ENCODE data around the gene CGRRF1. TPM values are rescaled to one million over a fixed set of nuclear protein-coding genes. Genes with fewer than 3 reads are reported as not detected.

CGRRF1 gene
- total and polyA plus RNA-seq, 9 of the 15 experiments (the other 6 are each of a cell fraction or from before 2014, with no cell fraction given): 2.8 to 15.8 (median 4.6) TPM

GRCh38 chr14:54535126-54535525 is 25.4 kb downstream of the CGRRF1 start:
- DNase-seq (ENCODE audit: extremely low read depth in 1 of 4, low spot score in 3 of 4) (no peak), FAIRE-seq (no peak), ATAC-seq (no peak)
- no peaks in the 10 kb centered on the region for H3K9me1 ChIP-seq (ENCODE audit: control insufficient read depth, insufficient read depth, low read length)
- H3K4me1 ChIP-seq (replicated peaks in 1 of 2; ENCODE audit: control insufficient read depth in 2 of 2, insufficient read depth in 2 of 2, low read length in 2 of 2): no peaks in the 10 kb centered on the region
- no peaks in the 10 kb centered on the region for H3K9me3 ChIP-seq (replicated peaks; ENCODE audit: control insufficient read depth, insufficient read depth, low read depth, low read length)
- no peak overlapping the region for H3K27ac ChIP-seq (ENCODE audit: extremely low read depth, low read depth, low read length)
- no peak overlapping the region for H3K4me3 ChIP-seq
- no peaks in the 10 kb centered on the region for H3K27me3 ChIP-seq (ENCODE audit: control insufficient read depth in 2 of 2, insufficient read depth in 2 of 2, low read length in 2 of 2)
- no peak overlapping the region for H2AFZ ChIP-seq (ENCODE audit: low read depth, low read length)
- H3K36me3 ChIP-seq (ENCODE audit: control insufficient read depth, insufficient read depth, low read length): 0 out of 3 replicates have a peak, but pooled peaks cover 2% of the 10 kb centered on the region
- no peak for TF ChIP-seq ZNF217 (CRISPR knock-in tag; IDR thresholded peaks at IDR 0.05)
- no peak for TF ChIP-seq ZNF347 (CRISPR knock-in tag; IDR thresholded peaks at IDR 0.05; ENCODE audit: low read depth)
- TF ChIP-seq SREBF2 (CRISPR knock-in tag; IDR thresholded peaks at IDR 0.05): no peak
- no peak for TF ChIP-seq ZNF696 (CRISPR knock-in tag; conservative IDR thresholded peaks at IDR 0.05)
- TF ChIP-seq ZNF253 (CRISPR knock-in tag; conservative IDR thresholded peaks at IDR 0.05): no peak
- TF ChIP-seq CEBPZ (IDR thresholded peaks at IDR 0.05; ENCODE audit: borderline replicate concordance, low read depth, low read length): no peak
- TF ChIP-seq E2F5 (CRISPR knock-in tag; IDR thresholded peaks at IDR 0.05): no peak
- no peak for TF ChIP-seq BDP1 (IDR thresholded peaks at IDR 0.05; ENCODE audit: insufficient read depth, insufficient read length)
- no peak for TF ChIP-seq YY1 (IDR thresholded peaks at IDR 0.05; ENCODE audit: borderline replicate concordance in 1 of 3, control insufficient read depth in 1 of 3, extremely low read depth in 1 of 3, insufficient read depth in 3 of 3, insufficient read length in 1 of 3, insufficient replicate concordance in 2 of 3, low read depth in 1 of 3, low read length in 2 of 3)
- TF ChIP-seq OTX1 (CRISPR knock-in tag; IDR thresholded peaks at IDR 0.05): no peak
- no TSS peak for BruUV-seq (replicated peaks)
- no peaks in the 10 kb centered on the region for H4K20me1 ChIP-seq (replicated peaks; ENCODE audit: control insufficient read depth, insufficient read depth, low read length)
- no peak overlapping the region for H3K4me2 ChIP-seq (ENCODE audit: insufficient read depth, low read length)
- intact Hi-C loops (cut with micrococcal nuclease) (no loop called here), in situ Hi-C loops (cut with MboI) (no loop called here)
- CTCF ChIA-PET (ENCODE audit: low intra/inter-chr PET ratio): no interaction called here
- 17% methylated on average over 1 of the region's 1 CpG for WGBS (ENCODE audit: insufficient coverage, low coverage, missing lambda C conversion rate)
- H3K9ac ChIP-seq (ENCODE audit: insufficient read depth in 1 of 2, low read depth in 2 of 2, low read length in 2 of 2): no peak overlapping the region
- POLR2A ChIA-PET: no interaction called here
- H3K79me2 ChIP-seq (ENCODE audit: control insufficient read depth, insufficient read depth, low read length): no peaks in the 10 kb centered on the region

Measured in K562 (cell line).